GM19395 (cell line): ENCODE results near the gene FRMD6.
"Not testable (repeated sequence)": the region's sequence is repeated elsewhere in the genome, so short reads cannot be mapped to it uniquely, and the experiment has no call there.

Source experiments
- ATAC-seq: cut with Tn5 transposase; IDR thresholded peaks from one replicate; pipeline ENCODE4 v1.9.1; 2021; ENCODE audit warnings: mild to moderate bottlenecking, moderate library complexity; ENCODE audit not compliant: unreplicated experiment

The FRMD6 gene

DNA sequence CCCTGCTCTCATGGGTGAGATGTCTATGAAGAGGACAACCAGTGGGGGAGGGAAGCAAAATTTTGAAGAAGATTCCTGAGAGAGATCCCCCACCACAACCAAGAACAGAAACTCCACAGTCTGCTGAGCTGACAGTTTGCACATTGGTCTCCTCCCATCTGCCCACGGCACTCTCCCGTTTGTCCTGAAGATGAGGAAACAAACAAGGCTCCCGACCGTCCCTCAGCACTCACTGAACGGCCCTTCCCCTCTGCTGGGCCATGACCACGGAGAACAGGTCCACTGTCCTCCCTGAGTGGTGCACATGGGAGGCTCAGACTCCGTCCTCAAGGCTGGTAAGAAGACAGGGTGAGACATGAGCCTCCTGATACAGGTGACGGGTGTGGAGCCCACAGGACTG is 114.9 kb downstream of the FRMD6 start:
- not testable (repeated sequence) for ATAC-seq

DNA sequence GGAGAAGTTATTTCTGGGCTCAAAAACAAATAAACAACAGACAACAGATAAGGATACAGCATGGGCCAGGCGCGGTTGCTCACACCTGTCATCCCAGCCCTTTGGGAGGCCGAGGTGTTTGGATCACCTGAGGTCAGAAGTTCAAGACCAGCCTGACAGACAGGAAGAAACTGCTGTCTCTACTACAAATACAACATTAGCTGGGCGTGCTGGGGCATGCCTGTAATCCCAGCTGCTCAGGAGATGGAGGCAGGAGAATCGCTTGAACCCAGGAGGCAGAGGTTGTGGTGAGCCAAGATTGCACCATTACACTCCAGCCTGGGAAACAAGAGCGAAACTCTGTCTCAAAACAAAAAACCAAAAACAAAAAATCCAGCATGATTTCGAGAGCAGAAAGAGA is 117.6 kb downstream of the FRMD6 start:
- not testable (repeated sequence) for ATAC-seq

DNA sequence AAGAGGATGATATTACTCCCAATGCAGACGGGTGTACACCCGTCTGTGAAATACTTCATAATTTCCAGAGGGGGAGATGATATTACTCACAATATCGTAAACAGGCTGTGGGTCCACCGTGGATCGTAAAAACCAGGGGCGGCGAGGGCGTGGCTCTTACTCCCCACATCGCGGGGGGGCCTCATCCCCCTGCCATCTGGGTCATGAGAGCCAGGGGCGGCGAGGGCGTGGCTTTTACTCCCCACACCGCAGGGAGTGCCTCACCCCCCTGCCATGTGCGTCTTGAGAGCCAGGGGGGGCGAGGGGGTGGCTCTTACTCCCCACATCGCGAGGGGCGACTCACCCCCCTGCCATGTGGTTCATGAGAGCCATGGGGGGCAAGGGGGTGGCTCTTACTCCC is 122.5 kb downstream of the FRMD6 start:
- no peak for ATAC-seq

DNA sequence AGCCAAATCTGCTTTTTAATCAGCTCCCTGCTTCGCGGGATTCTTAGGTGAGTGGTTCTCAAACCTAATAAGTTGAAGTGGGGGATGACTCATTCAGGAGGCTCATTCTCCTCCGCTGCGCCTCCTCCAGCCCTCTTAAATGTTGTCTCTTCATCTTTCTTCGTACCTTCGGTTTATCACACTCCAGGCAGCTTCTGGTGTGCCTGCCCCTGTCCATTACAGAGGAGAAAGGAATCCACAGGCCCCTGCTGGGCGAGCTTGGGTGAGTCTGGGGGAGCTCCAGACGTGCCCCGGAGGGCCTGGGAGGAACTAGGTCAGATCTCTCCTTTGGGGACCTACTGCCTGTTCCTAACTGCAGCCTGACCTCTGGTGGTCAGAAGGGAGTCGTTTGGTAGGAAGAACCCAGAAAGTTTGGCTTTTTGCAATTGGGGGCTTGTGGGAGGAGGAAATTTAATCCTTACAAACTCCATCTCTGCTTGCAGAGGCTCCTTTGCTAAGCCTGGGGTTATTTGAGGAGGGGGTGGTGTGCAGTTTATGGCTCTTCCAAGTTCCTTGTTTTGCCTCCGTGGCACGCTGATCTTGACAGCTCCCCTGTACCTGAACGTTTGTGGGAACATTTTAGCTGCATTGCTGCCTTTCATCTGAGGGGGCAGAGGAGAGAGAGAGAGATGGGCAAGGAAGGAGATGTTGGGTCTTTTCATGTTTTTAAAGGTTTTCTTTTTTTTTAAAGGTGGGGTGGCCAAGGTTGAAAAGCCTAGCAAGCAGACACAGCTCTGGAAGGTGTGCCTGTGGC is 124.6 kb downstream of the FRMD6 start:
- ATAC-seq: no peak

DNA sequence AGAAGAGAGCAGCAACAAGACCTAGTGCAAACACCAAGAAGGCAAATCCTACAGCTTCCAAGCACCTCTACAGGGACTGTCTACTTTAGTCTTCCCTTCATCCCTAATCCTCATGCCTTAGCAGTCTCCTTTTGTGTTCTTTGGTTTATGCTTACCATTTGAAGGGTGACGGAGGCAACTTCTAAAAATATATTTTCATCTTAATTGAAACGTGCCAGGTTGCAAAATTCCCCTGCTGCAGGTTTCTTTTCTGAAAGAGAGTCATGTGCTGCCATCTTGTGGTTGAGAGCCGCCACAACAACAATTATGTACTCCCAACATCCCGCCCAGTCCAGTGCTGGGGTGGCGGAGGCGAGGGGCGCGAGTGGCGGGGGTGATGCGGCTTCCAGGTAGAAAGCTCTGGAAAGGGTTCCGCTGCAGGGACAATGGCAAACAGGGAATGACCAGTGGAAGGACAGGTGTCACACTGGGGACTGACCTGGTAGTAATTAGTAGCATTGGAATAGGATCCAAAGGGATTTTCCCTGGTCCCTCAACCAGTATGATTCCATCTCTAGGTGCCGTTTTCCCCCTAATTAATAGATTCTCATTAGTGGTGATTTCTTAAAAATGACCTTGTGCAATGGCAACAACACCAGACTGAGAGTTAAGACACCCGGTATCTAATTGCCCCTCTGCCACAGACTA is 128.4 kb downstream of the FRMD6 start:
- ATAC-seq: no peak
